ENCODE measurements around the gene IQUB. TPM values are rescaled to one million over a fixed set of nuclear protein-coding genes. Genes with fewer than 3 reads are reported as not detected.

The IQUB gene
- total RNA-seq, 1 donor from 2014 or later: 0.98 TPM

GRCh38 chr7:123579416-123579815 lies 45.0 kb upstream of the IQUB start:
- H3K4me3 Mint-ChIP-seq (ENCODE audit: unreplicated experiment): no peak overlapping the region
- no peak for DNase-seq
- no peak for TF ChIP-seq CTCF (IDR thresholded peaks at IDR 0.05; ENCODE audit: partially characterized antibody, unreplicated experiment)
- no peaks in the 10 kb centered on the region for H3K36me3 Mint-ChIP-seq (ENCODE audit: unreplicated experiment)
- H3K9me3 Mint-ChIP-seq (ENCODE audit: unreplicated experiment): peaks cover 2% of the 10 kb centered on the region
- H3K27me3 Mint-ChIP-seq (ENCODE audit: unreplicated experiment): peaks cover 2% of the 10 kb centered on the region
- peaks cover 10% of the 10 kb centered on the region for H3K4me1 Mint-ChIP-seq (ENCODE audit: low read depth, unreplicated experiment)
- no peak overlapping the region for H3K27ac Mint-ChIP-seq (ENCODE audit: unreplicated experiment)

GRCh38 chr7:123573896-123574467 lies 39.6 kb upstream of the IQUB start:
- TF ChIP-seq CTCF (IDR thresholded peaks at IDR 0.05; ENCODE audit: partially characterized antibody, unreplicated experiment): no peak
- no peak for DNase-seq

GRCh38 chr7:123573341-123573740 lies 38.9 kb upstream of the IQUB start:
- Mint-ChIP-seq H3K4me3 (ENCODE audit: unreplicated experiment) (no peak overlapping the region), H3K9me3 (ENCODE audit: unreplicated experiment) (peaks cover 2% of the 10 kb centered on the region), H3K36me3 (ENCODE audit: unreplicated experiment) (no peaks in the 10 kb centered on the region), H3K27ac (ENCODE audit: unreplicated experiment) (no peak overlapping the region), H3K27me3 (ENCODE audit: unreplicated experiment) (no peaks in the 10 kb centered on the region), H3K4me1 (ENCODE audit: low read depth, unreplicated experiment) (peaks cover 14% of the 10 kb centered on the region)
- DNase-seq: no peak
- TF ChIP-seq CTCF (IDR thresholded peaks at IDR 0.05; ENCODE audit: partially characterized antibody, unreplicated experiment): no peak

More at GRCh38 chr7:123573896-123574467, 39.6 kb upstream of the IQUB start:
- Mint-ChIP-seq H3K27me3 (ENCODE audit: unreplicated experiment) (no peaks in the 10 kb centered on the region), H3K4me3 (ENCODE audit: unreplicated experiment) (no peak overlapping the region), H3K4me1 (ENCODE audit: low read depth, unreplicated experiment) (peaks cover 17% of the 10 kb centered on the region), H3K27ac (ENCODE audit: unreplicated experiment) (no peak overlapping the region), H3K9me3 (ENCODE audit: unreplicated experiment) (peaks cover 2% of the 10 kb centered on the region), H3K36me3 (ENCODE audit: unreplicated experiment) (no peaks in the 10 kb centered on the region)

- H3K4me1 Mint-ChIP-seq (ENCODE audit: low read depth, unreplicated experiment): peaks cover 11% of the 10 kb centered on the region
- H3K27ac Mint-ChIP-seq (ENCODE audit: unreplicated experiment): no peak overlapping the region
- no peak overlapping the region for H3K4me3 Mint-ChIP-seq (ENCODE audit: unreplicated experiment)
- H3K36me3 Mint-ChIP-seq (ENCODE audit: unreplicated experiment): no peaks in the 10 kb centered on the region
- TF ChIP-seq CTCF (IDR thresholded peaks at IDR 0.05; ENCODE audit: partially characterized antibody, unreplicated experiment): no peak
- H3K27me3 Mint-ChIP-seq (ENCODE audit: unreplicated experiment): no peaks in the 10 kb centered on the region
- no peak for DNase-seq
- peaks cover 2% of the 10 kb centered on the region for H3K9me3 Mint-ChIP-seq (ENCODE audit: unreplicated experiment)
Observed at GRCh38 chr7:123571684-123572083, 37.3 kb upstream of the IQUB start.

DNA sequence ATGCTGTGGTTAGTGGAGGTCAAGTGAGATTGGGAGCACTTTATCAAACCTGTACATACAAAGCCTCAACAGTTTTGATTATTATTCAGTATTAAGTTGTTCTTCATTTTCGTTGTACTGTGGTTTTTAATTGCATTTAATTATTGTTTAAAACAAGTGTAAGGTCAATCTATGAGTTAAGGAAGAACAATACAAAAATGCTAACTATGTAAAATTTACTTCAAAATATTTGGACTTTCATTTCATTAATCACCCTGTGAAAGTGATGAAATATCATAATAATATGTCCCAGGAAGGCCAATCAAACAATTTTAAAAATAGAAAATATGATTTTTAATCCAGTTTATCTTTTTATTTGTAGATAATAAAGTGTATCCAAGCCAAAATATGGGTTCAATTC lies 36.8 kb upstream of the IQUB start:
- Mint-ChIP-seq H3K4me3 (ENCODE audit: unreplicated experiment) (no peak overlapping the region), H3K9me3 (ENCODE audit: unreplicated experiment) (peaks cover 2% of the 10 kb centered on the region), H3K4me1 (ENCODE audit: low read depth, unreplicated experiment) (peaks cover 11% of the 10 kb centered on the region), H3K36me3 (ENCODE audit: unreplicated experiment) (no peaks in the 10 kb centered on the region), H3K27me3 (ENCODE audit: unreplicated experiment) (no peaks in the 10 kb centered on the region), H3K27ac (ENCODE audit: unreplicated experiment) (no peak overlapping the region)
- TF ChIP-seq CTCF (IDR thresholded peaks at IDR 0.05; ENCODE audit: partially characterized antibody, unreplicated experiment): no peak
- no peak for DNase-seq
